Kidney (tissue), 14 donors: ENCODE data around the gene SLC30A5. TPM values are rescaled to one million over a fixed set of nuclear protein-coding genes. Genes with fewer than 3 reads are reported as not detected.
"Not testable (repeated sequence)": the region's sequence is repeated elsewhere in the genome, so short reads cannot be mapped to it uniquely, and the experiment has no call there.

Source experiments
- DNase-seq, 5 donors: peaks; one replicate each; pipeline ENCODE4 v3.0.0-alpha.2; 2013 to 2020
- FAIRE-seq: peaks from 2 replicates; lab custom pipeline; 2012; peaks lifted over from hg19 to GRCh38; lab: Jason Lieb, UNC
- H3K27ac ChIP-seq, 2 donors: one replicate each; pipeline ENCODE4 v1.7.0; 2013; ENCODE audit warnings: low read depth in 2 of 2, low read length in 2 of 2, inconsistent platforms in 1 of 2
- H3K27me3 ChIP-seq: one replicate; pipeline ENCODE4 v1.7.1; 2013; ENCODE audit warnings: low read length, inconsistent platforms; ENCODE audit not compliant: control insufficient read depth, insufficient read depth
- H3K36me3 ChIP-seq, 3 donors: one replicate each; pipeline versions ENCODE4 v1.7.0 to v1.7.1; 2013; ENCODE audit warnings: low read length in 3 of 3, control low read depth in 1 of 3, inconsistent platforms in 1 of 3; ENCODE audit not compliant: insufficient read depth in 3 of 3, control insufficient read depth in 2 of 3
- H3K4me1 ChIP-seq, 3 donors: one replicate each; pipeline versions ENCODE4 v1.7.0 to v1.7.1; 2013; ENCODE audit warnings: low read length in 3 of 3, inconsistent platforms in 1 of 3, low read depth in 1 of 3; ENCODE audit not compliant: control insufficient read depth in 2 of 3, insufficient read depth in 2 of 3
- H3K4me3 ChIP-seq, 3 donors: one replicate each; pipeline versions ENCODE4 v1.7.0 to v1.8.1; 2013; ENCODE audit warnings: low read length in 3 of 3, control low read depth in 1 of 3, inconsistent platforms in 1 of 3
- H3K9ac ChIP-seq, 3 donors: one replicate each; pipeline versions ENCODE4 v1.7.0 to v1.7.1; 2013; ENCODE audit warnings: low read length in 3 of 3, control low read depth in 1 of 3, inconsistent platforms in 1 of 3
- H3K9me3 ChIP-seq, 3 donors: one replicate each; pipeline versions ENCODE4 v1.7.0 to v1.7.1; 2013; ENCODE audit warnings: low read length in 3 of 3, control low read depth in 1 of 3, inconsistent platforms in 1 of 3; ENCODE audit not compliant: control insufficient read depth in 2 of 3, insufficient read depth in 1 of 3
- intact Hi-C: fragments of 100-400 bp; cut with DNase I; formaldehyde crosslinking; loops from one replicate; pipeline ENCODE4 v1.11.1; 2022
- polyA plus RNA-seq: library from polyadenylated mRNA; stranded (reverse); fragments of 350-450 nt; fragmentation: Illumina TruSeq; extraction: RNeasy Lipid Tissue Mini Kit (QIAGEN cat#74804); gene quantifications from one replicate; pipeline ENCODE4 v1.2.3, GENCODE V29; 2014; ENCODE audit warnings: low read depth, low replicate concordance; ENCODE audit not compliant: insufficient read depth
- total RNA-seq: library from RNA; stranded (reverse); fragmentation: NEBNext Ultra II Directional; extraction: Animal tissue kit (Norgen Biotek cat#: 25700); gene quantifications from one replicate; pipeline ENCODE4 v1.2.1, GENCODE V29; 2021
- TF ChIP-seq, protein P1 (sequence below): IDR thresholded peaks from 3 replicates; pipeline ENCODE4 v1.5.1; 2012; ENCODE audit warnings: mild to moderate bottlenecking, moderate library complexity, borderline replicate concordance; ENCODE audit not compliant: insufficient read depth; ENCODE audit errors: extremely low read depth
- donor health status: control.
- donor health status: control.
- donor health status: control.
- donor health status: control.
- donor health status: control.
- donor health status: DM: yes; HTN: yes; CAD: no.
- donor health status: Normal renal cell carcinoma (clear cell type).

Gene SLC30A5
- total and polyA plus RNA-seq, 2 donors from 2014 or later, result 36.1 to 53.3 TPM

DNA sequence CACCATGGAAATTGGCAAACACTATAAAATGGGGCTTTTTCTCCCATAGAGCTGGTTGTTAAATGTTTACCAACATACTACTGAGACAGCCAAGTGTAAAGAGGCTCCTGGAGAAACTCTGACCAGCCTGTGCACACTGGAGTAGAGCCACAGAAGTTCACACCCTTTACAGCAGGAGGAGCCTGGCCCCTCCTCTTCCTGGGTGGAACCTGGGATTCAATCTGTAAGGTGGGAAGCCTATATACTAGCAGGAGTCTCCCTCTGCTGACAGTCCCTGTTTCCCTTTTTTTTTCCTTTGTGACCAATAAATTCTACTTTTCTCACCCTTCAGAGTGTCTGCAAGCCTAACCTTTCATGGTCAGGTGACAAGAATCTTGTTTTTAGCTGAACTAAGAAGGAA, 10.4 kb upstream of the SLC30A5 start:
- H3K36me3 ChIP-seq, result no peaks in the 10 kb centered on the region
- intact Hi-C loops, result no loop called here
- H3K9ac ChIP-seq, result no peak overlapping the region
- DNase-seq (peak in 2 of 5 donors; percentile 8 to 26), FAIRE-seq (no peak)
- no peaks in the 10 kb centered on the region for H3K27me3 ChIP-seq
- no peak overlapping the region for H3K4me3 ChIP-seq
- no peaks in the 10 kb centered on the region for H3K4me1 ChIP-seq
- H3K9me3 ChIP-seq, result no peaks in the 10 kb centered on the region
- no peak overlapping the region for H3K27ac ChIP-seq
- TF ChIP-seq, protein P1, sequence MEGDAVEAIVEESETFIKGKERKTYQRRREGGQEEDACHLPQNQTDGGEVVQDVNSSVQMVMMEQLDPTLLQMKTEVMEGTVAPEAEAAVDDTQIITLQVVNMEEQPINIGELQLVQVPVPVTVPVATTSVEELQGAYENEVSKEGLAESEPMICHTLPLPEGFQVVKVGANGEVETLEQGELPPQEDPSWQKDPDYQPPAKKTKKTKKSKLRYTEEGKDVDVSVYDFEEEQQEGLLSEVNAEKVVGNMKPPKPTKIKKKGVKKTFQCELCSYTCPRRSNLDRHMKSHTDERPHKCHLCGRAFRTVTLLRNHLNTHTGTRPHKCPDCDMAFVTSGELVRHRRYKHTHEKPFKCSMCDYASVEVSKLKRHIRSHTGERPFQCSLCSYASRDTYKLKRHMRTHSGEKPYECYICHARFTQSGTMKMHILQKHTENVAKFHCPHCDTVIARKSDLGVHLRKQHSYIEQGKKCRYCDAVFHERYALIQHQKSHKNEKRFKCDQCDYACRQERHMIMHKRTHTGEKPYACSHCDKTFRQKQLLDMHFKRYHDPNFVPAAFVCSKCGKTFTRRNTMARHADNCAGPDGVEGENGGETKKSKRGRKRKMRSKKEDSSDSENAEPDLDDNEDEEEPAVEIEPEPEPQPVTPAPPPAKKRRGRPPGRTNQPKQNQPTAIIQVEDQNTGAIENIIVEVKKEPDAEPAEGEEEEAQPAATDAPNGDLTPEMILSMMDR, result no peak

DNA sequence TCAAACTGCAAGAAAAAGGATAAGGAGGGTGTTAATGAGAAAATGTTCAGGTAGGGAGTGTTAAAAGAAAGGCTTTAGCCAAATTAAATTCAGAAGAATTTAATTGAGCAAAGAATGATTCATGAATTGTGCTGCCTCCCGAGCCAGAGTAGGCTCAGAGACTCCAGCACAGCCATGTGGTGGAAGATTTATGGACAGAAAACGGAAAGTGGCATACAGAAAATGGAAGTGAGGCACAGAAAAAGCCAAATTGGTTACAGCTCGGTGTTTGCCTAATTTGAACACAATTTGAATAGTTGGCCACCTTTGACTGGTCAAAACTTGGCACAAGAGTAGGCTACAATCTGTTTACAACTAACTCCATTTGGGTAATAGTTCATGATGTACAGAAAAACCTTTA, 9.6 kb upstream of the SLC30A5 start:
- FAIRE-seq (no peak), DNase-seq (no peak)

DNA sequence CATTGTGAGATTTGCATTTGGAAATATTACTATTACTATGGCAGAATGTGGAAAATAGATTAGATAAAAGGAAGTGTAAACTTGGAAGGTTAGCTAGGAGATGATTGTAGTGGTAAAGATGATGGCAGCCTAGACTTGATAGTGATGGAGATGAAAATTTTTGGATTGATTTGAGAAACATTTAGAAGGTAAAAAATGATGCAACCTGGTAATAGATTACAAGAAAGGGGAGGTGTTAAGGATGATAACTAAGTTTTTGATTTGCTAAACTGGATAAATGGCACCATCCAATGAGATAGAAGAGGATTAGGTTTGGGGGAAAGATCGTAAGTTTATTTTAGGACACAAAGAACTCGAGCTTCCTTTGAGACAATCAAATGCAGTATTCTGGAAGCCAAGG, 8.9 kb upstream of the SLC30A5 start:
- FAIRE-seq (no peak), DNase-seq (no peak)
- Histone ChIP-seq H3K27me3 (no peaks in the 10 kb centered on the region), H3K36me3 (no peaks in the 10 kb centered on the region), H3K27ac (no peak overlapping the region), H3K9ac (no peak overlapping the region), H3K9me3 (no peaks in the 10 kb centered on the region), H3K4me3 (no peak overlapping the region), H3K4me1 (no peaks in the 10 kb centered on the region)
- intact Hi-C loops, result no loop called here
- TF ChIP-seq, protein P1, result no peak

More for the DNA sequence above, 9.6 kb upstream of the SLC30A5 start:
- Histone ChIP-seq H3K27me3 (no peaks in the 10 kb centered on the region), H3K9ac (no peak overlapping the region), H3K4me3 (no peak overlapping the region), H3K36me3 (no peaks in the 10 kb centered on the region), H3K4me1 (no peaks in the 10 kb centered on the region), H3K9me3 (no peaks in the 10 kb centered on the region), H3K27ac (no peak overlapping the region)
- TF ChIP-seq, protein P1, result no peak
- intact Hi-C loops, result no loop called here

DNA sequence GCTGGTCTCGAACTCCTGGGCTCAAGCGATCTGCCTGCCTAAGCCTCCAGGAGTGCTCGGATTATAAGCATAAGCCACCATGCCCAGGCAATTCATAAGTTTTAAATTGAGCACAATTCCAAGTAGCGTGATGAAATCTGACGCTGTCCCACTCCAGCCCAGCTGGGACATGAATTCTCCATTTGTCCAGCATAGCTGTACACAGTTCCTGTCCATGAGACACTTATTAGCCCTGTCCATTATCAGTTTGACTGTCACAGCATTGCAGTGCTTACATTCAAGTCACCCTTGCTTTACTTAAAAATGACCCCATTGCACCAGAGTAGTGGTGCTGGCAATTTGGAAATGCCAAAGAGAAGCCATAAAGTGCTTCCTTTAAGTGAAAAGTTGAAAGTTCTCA, 7.6 kb upstream of the SLC30A5 start:
- Histone ChIP-seq H3K27me3 (no peaks in the 10 kb centered on the region), H3K36me3 (no peaks in the 10 kb centered on the region), H3K4me1 (no peaks in the 10 kb centered on the region), H3K9ac (no peak overlapping the region), H3K27ac (no peak overlapping the region), H3K9me3 (no peaks in the 10 kb centered on the region), H3K4me3 (no peak overlapping the region)
- FAIRE-seq, result no peak
- intact Hi-C loops, result no loop called here
- no peak for DNase-seq
- TF ChIP-seq, protein P1, result no peak

DNA sequence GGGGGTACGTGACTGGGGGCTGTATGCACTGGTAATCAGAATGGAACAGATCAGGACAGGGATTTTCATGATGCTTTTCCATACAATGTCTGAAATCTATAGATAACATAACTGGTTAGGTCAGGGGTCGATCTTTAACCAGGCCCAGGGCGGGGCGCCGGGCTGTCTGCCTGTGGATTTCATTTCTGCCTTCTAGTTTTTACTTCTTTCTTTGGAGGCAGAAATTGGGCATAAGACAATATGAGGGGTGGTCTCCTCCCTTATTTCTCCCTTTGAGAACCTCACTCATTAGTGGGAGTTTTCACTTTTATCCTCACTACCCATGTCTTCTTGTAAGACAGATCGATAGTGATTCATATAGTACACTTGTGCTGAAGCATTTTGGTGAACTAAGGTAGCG, 5.8 kb upstream of the SLC30A5 start:
- H3K27ac ChIP-seq, intact Hi-C loops, FAIRE-seq, H3K9ac ChIP-seq, DNase-seq, H3K36me3 ChIP-seq, H3K4me1 ChIP-seq, H3K27me3 ChIP-seq, H3K9me3 ChIP-seq, H3K4me3 ChIP-seq: not testable (repeated sequence)
